Upper lobe of right lung (tissue), 1 donor: ENCODE data around the gene MAB21L4. TPM values are rescaled to one million over a fixed set of nuclear protein-coding genes. Genes with fewer than 3 reads are reported as not detected.

Source experiments
- ATAC-seq: fragments of 200-7000 bp; cut with Tn5 transposase; one replicate; pipeline ENCODE4 v1.9.1; 2020; ENCODE audit warnings: mild to moderate bottlenecking, moderate library complexity
- DNase-seq: peaks from one replicate; pipeline ENCODE4 v3.0.0-alpha.2; 2020
- H3K27ac ChIP-seq: fragments of 200-600 bp; one replicate; pipeline ENCODE4 v1.8.0; 2022
- H3K27me3 ChIP-seq: fragments of 200-600 bp; one replicate; pipeline ENCODE4 v1.8.0; 2022; ENCODE audit warnings: mild to moderate bottlenecking
- H3K36me3 ChIP-seq: fragments of 200-600 bp; one replicate; pipeline ENCODE4 v1.8.0; 2022
- H3K4me1 ChIP-seq: fragments of 200-600 bp; one replicate; pipeline ENCODE4 v1.8.0; 2022
- H3K4me3 ChIP-seq: fragments of 200-600 bp; one replicate; pipeline ENCODE4 v1.8.0; 2022; ENCODE audit warnings: mild to moderate bottlenecking
- H3K9me3 ChIP-seq: fragments of 200-600 bp; one replicate; pipeline ENCODE4 v1.8.0; 2022
- CTCF ChIP-seq: fragments of 200-600 bp; IDR thresholded peaks from one replicate; pipeline ENCODE4 v1.8.0; 2022; ENCODE audit warnings: antibody characterized with exemption
- intact Hi-C: fragments of 100-400 bp; cut with DNase I; formaldehyde crosslinking; loops from one replicate; pipeline ENCODE4 v1.11.0; 2022
- total RNA-seq: library from RNA; stranded (reverse); fragmentation: NEBNext Ultra II Directional; extraction: Animal tissue kit (Norgen Biotek cat#: 25700); gene quantifications from one replicate; pipeline ENCODE4 v1.2.1, GENCODE V29; 2021
- donor health status: DM: no; HTN: yes; CAD: no; lungs with severe emphysema.

Gene MAB21L4
- total RNA-seq, 1 donor from 2014 or later = 22.2 TPM

- no peaks in the 10 kb centered on the region for H3K4me1 ChIP-seq
- intact Hi-C loops = no loop called here
- H3K4me3 ChIP-seq = no peak overlapping the region
- ATAC-seq (peak; percentile 95), DNase-seq (peak; percentile 89)
- H3K9me3 ChIP-seq = no peaks in the 10 kb centered on the region
- TF ChIP-seq CTCF = peak; percentile 94
- H3K27ac ChIP-seq = no peak overlapping the region
- no peaks in the 10 kb centered on the region for H3K27me3 ChIP-seq
- H3K36me3 ChIP-seq = no peaks in the 10 kb centered on the region
Observed at GRCh38 chr2:240851078-240851991, 44.6 kb downstream of the MAB21L4 start.

- Histone ChIP-seq H3K4me3 (no peak overlapping the region), H3K27ac (no peak overlapping the region), H3K36me3 (no peaks in the 10 kb centered on the region), H3K4me1 (no peaks in the 10 kb centered on the region), H3K27me3 (no peaks in the 10 kb centered on the region), H3K9me3 (no peaks in the 10 kb centered on the region)
- DNase-seq = no peak
- intact Hi-C loops = no loop called here
- no peak for TF ChIP-seq CTCF
- ATAC-seq = no peak
Observed at GRCh38 chr2:240850756-240851077, 45.2 kb downstream of the MAB21L4 start.

- DNase-seq = no peak
- Histone ChIP-seq H3K36me3 (no peaks in the 10 kb centered on the region), H3K4me1 (no peaks in the 10 kb centered on the region), H3K27ac (no peak overlapping the region), H3K27me3 (no peaks in the 10 kb centered on the region), H3K9me3 (no peaks in the 10 kb centered on the region), H3K4me3 (no peak overlapping the region)
- intact Hi-C loops = no loop called here
- no peak for TF ChIP-seq CTCF
- peak; percentile 6 for ATAC-seq
Observed at GRCh38 chr2:240850026-240850425, 45.9 kb downstream of the MAB21L4 start.

GRCh38 chr2:240848900-240849680, 46.9 kb downstream of the MAB21L4 start:
- DNase-seq = no peak
- Histone ChIP-seq H3K4me3 (no peak overlapping the region), H3K27ac (no peak overlapping the region), H3K9me3 (no peaks in the 10 kb centered on the region), H3K36me3 (no peaks in the 10 kb centered on the region), H3K27me3 (no peaks in the 10 kb centered on the region), H3K4me1 (no peaks in the 10 kb centered on the region)
- intact Hi-C loops = no loop called here
- TF ChIP-seq CTCF = no peak
- no peak for ATAC-seq

GRCh38 chr2:240847817-240848216, 48.1 kb downstream of the MAB21L4 start:
- no peak overlapping the region for H3K27ac ChIP-seq
- no peak for ATAC-seq

More at GRCh38 chr2:240847817-240848216, 48.1 kb downstream of the MAB21L4 start:
- no peak overlapping the region for H3K4me3 ChIP-seq
- no peaks in the 10 kb centered on the region for H3K27me3 ChIP-seq
- no peaks in the 10 kb centered on the region for H3K4me1 ChIP-seq
- DNase-seq = no peak
- H3K36me3 ChIP-seq = no peaks in the 10 kb centered on the region
- TF ChIP-seq CTCF = no peak
- no peaks in the 10 kb centered on the region for H3K9me3 ChIP-seq
- intact Hi-C loops = no loop called here
